T-helper 2 cell treated with Interferon-gamma antibody and Interleukin-4, amounts not matched to agents 100 ng/mL and 5 ng/mL, for 36 hours (primary cell): ENCODE results near the gene ZNF319. TPM values are rescaled to one million over a fixed set of nuclear protein-coding genes. Genes with fewer than 3 reads are reported as not detected.

ENCODE experiments used
- intact Hi-C: fragments of 100-400 bp; cut with micrococcal nuclease; formaldehyde crosslinking; loops from one replicate; pipeline ENCODE4 v1.15.1; 2023
- total RNA-seq: library from RNA; stranded (reverse); gene quantifications from 2 replicates; pipeline ENCODE4 v1.2.3, GENCODE V29; 2022

Gene ZNF319
- total RNA-seq, 1 donor from 2014 or later: 16.7 TPM

DNA sequence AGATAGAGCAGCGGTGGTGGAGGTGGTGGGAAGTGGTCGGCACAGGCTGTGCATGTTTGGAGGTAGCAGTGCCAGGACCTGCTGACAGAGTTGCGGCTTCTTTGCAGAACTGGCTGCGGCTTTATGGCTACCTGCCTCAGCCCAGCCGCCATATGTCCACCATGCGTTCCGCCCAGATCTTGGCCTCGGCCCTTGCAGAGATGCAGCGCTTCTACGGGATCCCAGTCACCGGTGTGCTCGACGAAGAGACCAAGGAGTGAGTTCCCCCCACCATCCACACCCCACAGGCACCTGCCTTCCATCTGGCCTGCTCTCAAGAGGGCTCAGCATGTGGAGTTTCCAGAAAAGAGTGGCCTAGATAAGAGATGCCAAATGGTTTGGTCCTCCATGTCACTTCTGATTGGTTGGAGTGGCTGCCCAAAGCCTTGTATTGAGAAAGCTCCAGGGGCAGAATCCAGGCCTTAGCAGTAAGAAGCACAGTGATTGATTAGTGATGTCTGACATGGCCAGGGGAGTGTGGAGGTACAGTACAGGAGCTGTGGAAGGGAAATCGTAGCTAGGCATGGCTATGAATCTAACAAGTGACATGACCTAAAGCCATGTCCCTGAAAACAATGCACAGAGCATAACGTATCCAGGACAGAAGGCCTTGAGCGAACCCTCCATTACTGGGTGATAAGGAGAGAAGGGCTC, 37.0 kb upstream of the ZNF319 start:
- intact Hi-C loops: no loop called here

DNA sequence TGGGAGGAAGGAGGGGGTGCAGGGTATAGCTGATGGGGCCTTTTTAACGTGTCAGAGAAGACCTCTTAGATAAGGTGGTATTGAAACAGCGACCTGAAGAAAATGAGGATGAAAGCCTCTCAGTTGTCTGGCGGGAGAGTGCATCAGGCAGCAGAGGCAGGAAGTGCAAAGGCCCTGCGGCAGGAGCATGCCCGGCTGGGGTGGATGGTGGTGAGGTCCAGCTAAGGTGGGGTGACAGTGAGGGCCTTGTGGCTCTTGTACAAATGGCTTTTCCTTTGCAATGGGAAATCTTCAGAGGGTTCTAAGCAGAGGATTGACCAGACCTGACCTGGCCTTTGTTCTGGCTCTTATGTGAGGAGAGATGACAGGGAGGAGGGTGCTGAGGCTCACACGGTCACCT, 36.5 kb upstream of the ZNF319 start:
- intact Hi-C loops: no loop called here

DNA sequence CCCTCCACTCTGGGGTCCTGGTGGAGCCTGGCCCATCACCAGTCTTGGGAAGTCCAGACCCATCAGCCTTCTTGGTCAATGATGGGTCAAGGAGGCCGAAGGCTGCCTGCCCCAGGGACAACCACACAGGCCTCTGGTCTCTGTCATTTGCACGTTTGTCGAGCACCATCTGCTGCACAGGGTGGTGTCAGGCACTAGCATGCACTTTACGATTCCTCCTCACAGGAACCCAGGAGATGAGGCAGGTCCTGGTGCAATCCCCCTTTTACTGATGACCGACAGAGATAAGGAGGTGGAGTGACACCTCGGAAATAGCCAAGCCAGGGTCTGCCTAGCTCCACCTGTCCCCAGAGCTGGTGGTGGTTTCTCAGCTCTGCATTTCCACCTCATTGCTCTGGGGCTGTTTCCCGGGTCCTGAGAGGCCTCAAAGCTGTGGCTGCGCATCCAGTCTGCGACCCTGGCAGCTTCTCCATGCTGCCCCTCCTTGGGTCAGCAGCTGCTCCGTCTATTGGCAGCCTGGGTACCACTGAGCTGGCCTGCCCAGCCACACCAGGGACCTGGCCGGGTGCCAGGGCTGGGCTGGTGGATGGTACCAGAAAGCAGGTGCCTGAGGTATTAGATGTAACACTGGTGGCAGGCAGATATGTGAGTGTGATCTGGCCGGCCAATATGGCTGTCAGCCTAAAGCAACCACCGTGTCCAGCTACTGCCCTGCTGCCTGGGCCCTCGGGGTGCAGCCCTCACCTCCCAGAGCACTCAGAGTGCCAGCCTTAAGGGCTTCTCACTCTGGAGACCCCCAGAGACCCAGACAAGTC, 35.1 kb upstream of the ZNF319 start:
- intact Hi-C loops: no loop called here

DNA sequence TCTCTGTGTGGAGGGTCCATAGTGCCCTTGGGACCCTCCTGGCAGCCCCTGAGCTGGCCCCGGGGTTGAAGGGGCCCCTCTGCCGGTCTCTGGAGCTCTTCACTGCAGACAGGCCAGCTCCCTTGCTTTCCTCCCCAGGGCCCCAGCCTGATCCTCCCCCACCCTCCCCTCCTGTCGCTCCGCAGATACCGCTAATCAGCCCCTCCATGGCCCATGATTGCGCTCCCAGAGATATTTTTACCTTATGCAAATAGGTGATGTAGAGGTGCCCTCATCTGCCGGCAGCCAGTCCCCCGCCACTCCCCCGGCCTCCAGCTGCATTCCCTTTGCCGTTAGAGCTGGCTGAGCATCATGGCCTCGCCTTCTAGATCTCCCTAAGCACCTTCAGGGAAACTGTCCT, 34.3 kb upstream of the ZNF319 start:
- intact Hi-C loops: no loop called here

DNA sequence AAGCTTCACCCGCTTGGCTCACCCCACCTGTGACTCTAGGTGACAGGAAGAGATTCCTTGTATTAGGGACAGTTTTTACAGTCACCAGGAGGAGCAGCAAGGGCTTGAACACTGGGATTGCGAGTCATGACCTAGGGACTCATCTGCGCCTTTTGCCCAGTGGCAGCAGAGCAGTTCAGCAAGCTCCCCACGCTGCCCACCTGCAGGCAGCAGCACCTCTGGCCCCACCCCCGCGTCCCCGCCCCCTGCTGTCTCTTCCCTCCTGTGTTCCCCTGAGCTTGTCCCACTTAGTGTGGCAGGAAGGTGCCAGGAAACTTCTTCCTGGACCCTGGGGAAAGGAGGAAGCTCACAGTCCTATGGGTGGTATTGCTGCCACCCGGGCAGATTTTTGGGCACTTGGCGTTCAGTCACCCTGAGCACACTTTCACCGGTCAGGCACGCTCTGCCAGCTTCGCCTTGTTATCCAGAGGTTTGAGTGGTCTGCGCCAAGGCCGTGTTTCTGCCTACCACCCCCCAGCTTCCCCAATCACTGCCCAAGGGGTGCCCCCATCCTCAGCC, 33.7 kb upstream of the ZNF319 start:
- intact Hi-C loops: no loop called here

DNA sequence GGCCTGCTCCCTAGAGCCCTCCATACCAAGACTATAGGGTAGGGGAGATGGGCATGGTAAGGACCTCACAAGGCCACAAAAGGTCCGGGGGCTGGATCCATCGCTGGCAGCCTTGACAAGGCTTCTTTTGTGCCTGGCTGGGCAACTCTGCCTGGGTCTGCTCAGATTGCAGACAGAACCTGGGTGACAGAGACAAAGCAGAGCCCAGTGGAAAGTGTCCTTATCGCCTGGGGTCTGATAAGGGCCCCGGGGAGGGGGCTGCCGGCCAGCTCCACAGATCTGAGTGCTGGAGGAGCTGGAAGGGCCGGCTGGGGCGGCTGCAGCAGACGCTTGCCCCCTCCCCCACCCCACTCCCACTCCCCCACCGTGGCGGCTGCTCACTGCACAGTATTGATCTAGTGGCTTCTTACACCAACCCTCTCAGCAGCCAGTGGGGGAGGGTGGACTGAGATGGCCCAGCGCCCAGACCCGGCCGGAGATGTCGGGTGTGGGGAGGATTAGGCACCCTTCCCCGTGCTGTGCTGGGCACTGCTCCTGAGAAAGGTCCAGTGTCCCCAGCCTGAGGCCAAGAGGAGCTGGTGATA, 32.3 kb upstream of the ZNF319 start:
- intact Hi-C loops: no loop called here

DNA sequence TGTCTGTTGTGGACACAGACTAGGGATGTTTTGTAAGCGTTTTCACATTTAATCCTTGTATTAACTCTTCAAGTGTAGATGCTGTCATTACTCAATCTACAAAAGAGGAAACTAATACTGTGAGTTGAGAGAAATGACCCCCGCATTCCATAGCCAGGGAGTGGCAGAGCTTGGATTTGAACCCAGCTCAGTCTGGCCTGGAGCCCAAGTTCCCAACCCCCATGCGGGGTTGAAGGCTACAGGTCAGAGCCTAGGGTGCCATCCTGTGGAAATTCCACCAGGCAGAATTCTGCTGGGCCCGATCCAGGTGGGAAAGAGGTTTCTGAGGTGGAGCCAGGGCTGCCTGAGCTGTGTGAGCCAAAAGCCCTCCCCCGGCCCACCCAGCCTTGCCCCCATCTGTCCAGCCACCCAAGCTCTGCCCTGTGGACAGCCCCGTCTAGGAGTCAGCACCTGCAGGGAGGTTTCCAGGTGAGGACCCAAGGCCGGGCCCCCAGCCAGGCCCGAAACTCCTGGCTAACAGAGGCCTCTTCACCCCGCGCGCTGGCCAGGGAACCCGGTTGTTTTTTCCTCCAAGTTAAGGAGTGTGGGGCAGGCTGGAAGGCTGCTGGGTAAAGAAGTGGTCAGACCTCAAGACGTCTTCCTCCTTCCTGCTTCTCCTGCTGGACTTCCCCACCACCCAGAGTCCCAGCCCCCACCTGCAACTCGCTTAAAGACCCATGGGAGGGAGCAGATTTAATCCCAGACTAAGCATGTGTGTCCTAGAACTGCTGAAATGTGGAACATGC, 30.7 kb upstream of the ZNF319 start:
- intact Hi-C loops: no loop called here

DNA sequence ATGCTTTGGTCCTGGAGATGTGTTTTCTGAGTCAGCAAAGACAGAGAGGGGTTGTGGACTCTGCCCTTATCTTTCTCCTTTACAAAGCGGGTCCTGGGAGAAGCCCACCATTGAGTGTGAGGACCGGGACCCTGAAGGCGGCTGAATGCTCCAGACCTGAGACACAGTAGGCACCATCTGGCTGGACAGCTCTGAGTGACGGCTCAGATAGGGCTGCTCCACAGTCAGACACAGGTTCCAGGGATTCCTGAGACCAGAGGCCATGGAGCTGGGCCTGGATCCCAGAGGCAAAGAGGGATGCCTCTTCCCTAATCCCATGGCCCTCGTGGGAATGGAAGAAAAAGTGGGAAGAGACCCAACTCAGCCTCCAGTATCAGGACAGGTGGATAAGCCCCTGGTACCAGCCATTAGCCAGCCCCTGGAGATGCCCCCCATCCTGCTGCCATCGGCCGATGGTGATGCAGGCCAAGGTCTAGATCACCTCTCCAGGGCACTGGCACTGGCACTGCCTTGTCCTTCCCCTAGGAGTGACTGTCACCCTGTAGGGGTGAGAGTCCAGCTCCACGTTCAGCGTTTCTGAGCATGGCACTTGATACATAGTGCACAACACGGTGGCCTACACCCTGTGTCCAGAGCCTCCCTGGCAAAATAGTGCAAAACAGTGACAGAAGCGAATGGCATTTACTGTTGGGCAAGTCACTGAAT, 29.8 kb upstream of the ZNF319 start:
- intact Hi-C loops: no loop called here

DNA sequence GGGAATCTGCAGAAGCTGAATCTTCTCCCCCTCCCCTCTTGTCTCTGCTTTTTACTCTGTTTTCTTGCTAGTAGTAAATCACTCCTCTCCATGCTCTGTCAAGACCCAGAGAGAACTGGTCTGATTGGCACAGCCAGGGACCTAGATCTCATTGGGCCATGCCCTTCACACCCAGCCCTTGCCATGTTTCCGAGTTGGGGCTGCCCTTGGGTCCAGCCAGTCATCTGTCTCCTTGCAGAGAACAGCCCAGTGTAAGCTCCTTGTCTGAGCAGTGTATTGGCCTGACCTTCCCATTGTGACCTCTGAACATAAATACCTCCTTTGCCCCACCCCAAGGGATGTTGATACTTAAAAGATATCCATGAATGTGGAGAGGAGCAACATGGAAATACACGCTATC, 28.9 kb upstream of the ZNF319 start:
- intact Hi-C loops: no loop called here

DNA sequence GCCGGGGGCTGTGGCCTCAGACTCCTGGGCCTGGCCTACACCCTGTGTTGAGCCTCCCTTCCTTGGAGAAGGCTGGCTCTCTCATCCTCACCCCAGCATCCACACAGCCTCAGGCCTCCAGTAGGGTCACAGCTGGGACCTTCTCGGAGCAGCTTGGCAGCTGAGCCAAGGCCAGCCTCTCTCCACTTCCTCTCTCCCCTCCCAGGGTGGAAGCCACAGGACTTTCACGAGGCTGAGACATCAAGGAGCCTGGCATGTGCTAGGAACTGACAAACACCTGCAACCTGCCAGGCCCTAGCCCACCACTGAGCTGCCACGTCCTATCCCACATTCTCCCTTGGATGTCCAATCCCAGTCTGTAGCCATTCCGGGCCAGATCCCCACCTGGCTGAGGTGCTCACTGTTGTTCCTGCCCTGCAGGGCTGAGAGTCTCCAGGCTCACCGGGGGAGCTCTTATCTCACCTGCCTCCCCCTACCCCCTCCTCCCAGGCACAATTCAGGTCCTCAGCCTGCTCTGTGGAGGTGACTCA, 28.1 kb upstream of the ZNF319 start:
- intact Hi-C loops: no loop called here

DNA sequence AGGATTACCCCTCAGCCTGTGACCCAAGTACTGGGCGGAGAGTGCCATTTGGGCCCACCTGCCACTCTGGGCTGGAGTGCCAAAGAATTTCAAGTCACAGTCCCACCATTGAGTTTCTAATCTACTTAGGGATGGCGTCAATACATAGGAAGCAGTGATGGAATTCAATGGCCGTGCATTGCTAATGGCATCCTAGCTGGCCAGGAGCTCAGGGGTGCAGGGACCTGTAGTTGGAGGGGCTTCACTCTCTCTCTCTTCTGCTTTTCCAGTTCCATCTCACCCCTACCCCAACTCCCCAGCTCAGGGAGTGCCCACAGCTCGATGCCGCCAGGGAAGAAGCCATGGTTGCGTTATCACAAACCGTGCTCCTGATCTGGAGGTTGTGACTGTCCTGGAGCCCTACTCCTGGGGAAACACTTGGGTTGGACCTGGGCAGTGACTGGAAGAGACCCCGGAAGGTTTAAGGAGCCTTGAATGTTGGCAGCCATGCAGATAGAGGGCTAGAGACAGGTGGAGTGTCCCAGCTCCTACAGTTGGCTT, 27.5 kb upstream of the ZNF319 start:
- intact Hi-C loops: no loop called here

DNA sequence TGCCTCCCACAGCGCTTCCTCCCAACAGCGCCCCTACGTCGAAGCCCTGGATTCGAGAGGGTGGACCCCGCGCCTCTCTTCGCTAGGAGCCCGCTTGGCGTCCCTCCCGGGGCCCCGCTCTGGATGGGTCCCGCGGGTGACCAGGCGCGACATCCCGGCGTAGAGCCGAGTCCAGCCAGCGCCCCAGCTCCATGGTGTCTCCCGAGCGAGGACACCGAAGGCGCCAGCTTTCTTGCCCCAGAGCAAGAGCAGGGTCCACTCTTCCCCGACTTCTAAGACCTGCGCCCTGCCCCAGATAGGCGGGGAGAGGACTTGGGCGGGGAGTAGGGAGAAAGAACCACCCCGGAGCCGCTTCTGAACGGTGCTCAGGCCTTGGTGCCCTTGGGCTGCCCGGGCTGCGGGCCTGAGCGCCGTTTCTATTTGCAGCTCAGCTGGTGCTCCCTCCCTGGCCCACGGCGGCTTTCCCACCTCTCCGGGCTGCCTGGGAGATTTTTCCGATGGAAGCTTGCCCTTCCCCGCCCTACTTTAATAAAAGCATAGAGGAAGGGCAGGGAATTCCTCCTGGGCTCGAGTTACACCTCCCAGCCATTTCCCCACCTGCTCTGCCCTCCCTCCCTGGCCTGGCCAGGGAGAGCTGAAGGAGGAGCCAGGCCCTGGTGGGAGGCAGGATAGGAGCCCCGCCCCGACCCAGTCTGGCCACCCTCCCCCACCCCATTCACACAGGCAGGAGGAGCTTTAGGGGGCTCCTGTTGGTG, 26.9 kb upstream of the ZNF319 start:
- intact Hi-C loops: no loop called here

DNA sequence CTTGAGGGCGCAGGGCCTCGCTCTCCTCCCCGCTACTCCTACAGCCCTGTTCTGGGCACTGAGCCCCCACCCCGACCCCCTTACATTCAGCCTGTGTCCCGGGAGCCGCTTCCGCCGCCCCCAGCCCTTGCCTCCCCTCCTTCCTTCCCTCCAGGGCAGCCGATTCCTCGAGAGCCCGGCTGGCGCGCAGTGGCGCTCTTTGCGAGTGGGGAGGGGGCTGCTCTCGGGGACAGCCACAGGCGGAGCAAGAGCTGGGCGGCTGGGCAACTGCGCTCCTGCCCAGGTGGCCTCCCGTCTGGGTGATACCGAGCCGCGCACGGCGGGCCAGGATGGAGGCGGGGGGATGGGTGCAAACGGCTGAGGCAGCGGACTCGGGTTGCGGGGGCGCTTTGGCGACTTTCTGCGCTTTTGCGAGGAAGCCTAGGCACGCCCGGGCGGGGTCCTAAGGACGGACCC, 26.3 kb upstream of the ZNF319 start:
- intact Hi-C loops: no loop called here

DNA sequence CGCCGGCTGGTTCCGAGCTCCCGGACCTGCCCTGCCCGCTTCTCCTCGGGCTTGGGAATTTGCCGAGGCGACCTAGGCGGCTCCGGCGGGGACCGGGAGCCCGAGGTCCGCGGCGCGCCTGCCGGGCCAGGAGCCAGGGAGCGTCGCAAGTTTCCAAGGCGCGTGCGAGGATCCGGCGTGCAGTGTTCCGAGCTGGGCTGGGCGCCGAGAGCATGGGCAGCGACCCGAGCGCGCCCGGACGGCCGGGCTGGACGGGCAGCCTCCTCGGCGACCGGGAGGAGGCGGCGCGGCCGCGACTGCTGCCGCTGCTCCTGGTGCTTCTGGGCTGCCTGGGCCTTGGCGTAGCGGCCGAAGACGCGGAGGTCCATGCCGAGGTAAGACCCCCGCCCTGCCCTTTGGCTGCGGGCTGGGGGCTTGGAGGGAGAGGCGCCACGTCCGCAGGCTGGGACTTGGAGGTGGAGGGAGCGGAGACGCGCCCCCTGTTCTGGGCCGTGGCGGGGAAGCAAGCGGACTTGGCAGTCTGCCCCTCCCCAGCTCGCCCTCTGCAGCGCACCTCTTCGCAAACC, 25.8 kb upstream of the ZNF319 start:
- intact Hi-C loops: no loop called here

DNA sequence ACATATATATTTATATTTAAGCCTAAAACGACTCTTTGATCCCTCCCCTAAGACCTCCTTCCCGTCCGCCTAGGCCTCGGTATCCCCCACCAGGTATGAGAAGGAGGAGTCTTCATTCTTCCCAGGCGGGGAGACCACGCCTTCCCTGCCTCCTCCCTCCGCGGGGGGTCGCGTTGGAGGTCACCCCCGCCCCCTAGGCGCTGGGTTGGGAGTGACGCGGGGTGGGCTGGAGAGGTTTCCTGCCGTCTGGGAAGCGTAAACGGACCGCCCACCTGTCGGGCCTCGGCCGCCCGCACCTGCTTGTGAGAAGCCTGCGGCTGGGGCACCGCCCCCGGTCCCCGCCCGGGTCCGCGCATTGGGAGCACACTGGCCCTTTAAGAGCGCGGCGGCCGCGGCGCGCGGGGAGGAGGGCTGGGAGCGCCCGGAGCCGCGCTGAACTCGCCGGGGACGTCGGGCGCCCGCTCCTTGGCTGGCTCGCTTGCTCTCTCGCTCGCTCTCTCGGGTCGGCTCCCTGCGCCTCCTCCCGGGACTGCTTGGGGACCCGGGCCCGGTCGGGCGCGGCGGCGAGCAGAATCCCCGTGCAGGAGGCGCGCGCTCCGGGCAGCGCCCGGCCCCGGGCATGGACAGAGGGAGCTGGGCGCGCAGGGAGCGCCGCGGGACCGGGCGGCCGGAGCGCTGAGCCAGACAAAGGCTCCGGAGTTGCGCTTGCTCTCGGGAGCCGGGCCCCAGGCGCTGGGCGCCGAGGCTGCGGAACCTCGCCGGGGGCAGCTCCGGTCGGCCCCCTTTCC, 25.1 kb upstream of the ZNF319 start, which contains the start of gene MMP15:
MMP15 (plus strand) TSS at position 404 of the 788 bp plus-strand sequence. CDS start 597 bp downstream, outside the sequence.
- intact Hi-C loops: loop anchor here (2.0 kb wide), 1 partner anchor 103 kb away; the partner anchor contains the start of gene CFAP20

DNA sequence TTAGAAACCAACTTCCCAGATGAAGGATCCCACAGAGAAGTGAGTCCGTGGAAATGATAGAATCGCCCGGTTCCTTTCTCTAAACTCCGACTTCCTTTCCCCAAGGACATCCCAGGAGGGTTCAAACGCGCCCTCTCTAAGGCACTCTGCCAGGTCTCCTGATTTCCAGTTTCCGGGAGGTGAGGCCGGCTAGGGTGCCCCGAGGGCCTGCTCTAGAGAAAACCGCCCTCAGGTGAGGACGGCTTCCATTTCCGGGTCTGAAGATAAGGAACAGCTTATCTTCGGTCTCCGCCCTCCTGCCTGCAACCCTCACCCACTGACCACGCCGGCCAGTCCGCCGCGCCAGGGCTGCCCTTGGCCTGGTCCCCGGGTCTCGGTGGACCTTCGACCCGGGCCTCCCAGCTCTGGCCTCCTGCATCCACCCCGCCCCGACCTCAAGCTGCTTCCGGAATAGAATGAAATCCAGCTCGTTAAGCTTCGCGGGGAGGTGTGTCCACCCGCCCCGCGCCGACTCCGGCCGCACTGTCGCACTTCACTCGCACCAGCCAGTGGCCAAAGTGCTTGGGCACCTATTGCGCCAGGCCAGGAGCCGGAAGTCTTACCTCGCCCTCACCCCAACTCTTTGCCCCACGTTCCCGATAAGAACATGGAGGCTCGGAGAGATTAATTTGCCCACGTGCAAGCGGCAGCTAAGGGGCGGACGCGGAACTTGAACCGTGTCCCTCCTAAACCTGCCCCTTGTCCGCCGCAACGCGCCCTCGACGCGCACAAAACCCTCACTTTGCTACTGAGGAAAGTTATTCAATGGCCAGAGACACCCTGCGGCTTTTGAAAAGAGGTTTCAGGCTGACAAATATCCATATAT, 24.2 kb upstream of the ZNF319 start:
- intact Hi-C loops: loop anchor here (1.0 to 5.0 kb wide), 3 partner anchors 26 to 173 kb away; partner anchors contain the start of genes CFAP20 and CSNK2A2
